BLaER1 treated with 17β-estradiol and CSF1 and Interleukin-3, amounts not matched to agents 10 nM and 100 nM (cell line): ENCODE results near the gene TOX3.
A peak's percentile ranks its signal among the peaks of the same experiment; 100 is the strongest.

ENCODE experiments used
- H3K27ac ChIP-seq, 11 experiments: shearing (Covaris generic); formaldehyde crosslinking; 2 replicates each; pipeline ENCODE4 v1.8.1; 2022
- H3K27me3 ChIP-seq, 11 experiments: shearing (Covaris generic); formaldehyde crosslinking; 2 replicates each; pipeline ENCODE4 v1.8.1; 2022
- H3K36me3 ChIP-seq, 11 experiments: shearing (Covaris generic); formaldehyde crosslinking; 2 replicates each; pipeline ENCODE4 v1.8.1; 2022
- H3K4me1 ChIP-seq, 10 experiments: shearing (Covaris generic); formaldehyde crosslinking; 2 replicates each; pipeline ENCODE4 v1.8.1; 2022
- H3K4me2 ChIP-seq, 11 experiments: shearing (Covaris generic); formaldehyde crosslinking; 2 replicates each; pipeline ENCODE4 v1.8.1; 2022
- H3K4me3 ChIP-seq, 10 experiments: shearing (Covaris generic); formaldehyde crosslinking; 2 replicates each; pipeline ENCODE4 v1.8.1; 2022
- H3K9ac ChIP-seq, 11 experiments: shearing (Covaris generic); formaldehyde crosslinking; 2 replicates each; pipeline ENCODE4 v1.8.1; 2022
- H3K9me3 ChIP-seq, 11 experiments: shearing (Covaris generic); formaldehyde crosslinking; replicated peaks in 1 of 11; 2 replicates each; pipeline ENCODE4 v1.8.1; 2022
- H4K20me1 ChIP-seq, 11 experiments: shearing (Covaris generic); formaldehyde crosslinking; 2 replicates each; pipeline ENCODE4 v1.8.1; 2022
- Cebpa-rat ChIP-seq, 11 experiments: shearing (Covaris generic); IDR thresholded peaks; 2 replicates each; pipeline ENCODE4 v1.8.1; 2022

Gene TOX3

GRCh38 chr16:52440248-52440647, 106.7 kb downstream of the TOX3 start:
- Histone ChIP-seq H3K27me3 (no peaks in the 10 kb centered on the region), H3K27ac (no peak overlapping the region), H3K36me3 (peaks cover 0 to 18% (median 5%) of the 10 kb centered on the region in 11 experiments; a peak in 7 of 22 replicates), H3K9me3 (peaks cover 0 to 10% (median 3%) of the 10 kb centered on the region in 11 experiments; a peak in 5 of 22 replicates), H3K9ac (no peak overlapping the region), H3K4me1 (peaks cover 0 to 18% (median 13%) of the 10 kb centered on the region in 10 experiments; a peak in 14 of 20 replicates), H3K4me2 (no peak overlapping the region), H3K4me3 (no peak overlapping the region), H4K20me1 (no peaks in the 10 kb centered on the region)
- no peak for TF ChIP-seq Cebpa-rat (IDR thresholded peaks at IDR 0.05)

GRCh38 chr16:52439750-52440149, 107.2 kb downstream of the TOX3 start:
- Histone ChIP-seq H3K4me2 (no peak overlapping the region), H3K27me3 (no peaks in the 10 kb centered on the region), H3K36me3 (peaks cover 0 to 18% (median 5%) of the 10 kb centered on the region in 11 experiments; a peak in 7 of 22 replicates), H3K9ac (no peak overlapping the region), H3K9me3 (peaks cover 0 to 10% (median 3%) of the 10 kb centered on the region in 11 experiments; a peak in 5 of 22 replicates), H3K4me1 (peaks cover 0 to 23% (median 15%) of the 10 kb centered on the region in 10 experiments; a peak in 14 of 20 replicates), H3K27ac (no peak overlapping the region), H3K4me3 (no peak overlapping the region), H4K20me1 (no peaks in the 10 kb centered on the region)
- TF ChIP-seq Cebpa-rat (IDR thresholded peaks at IDR 0.05), result no peak

- no peak for TF ChIP-seq Cebpa-rat (IDR thresholded peaks at IDR 0.05)
- no peak overlapping the region for H3K4me3 ChIP-seq
- H3K9me3 ChIP-seq, result peaks cover 0 to 10% (median 3%) of the 10 kb centered on the region in 11 experiments; a peak in 5 of 22 replicates
- no peak overlapping the region for H3K4me2 ChIP-seq
- H3K27ac ChIP-seq, result no peak overlapping the region
- peaks cover 0 to 18% (median 5%) of the 10 kb centered on the region in 11 experiments; a peak in 7 of 22 replicates for H3K36me3 ChIP-seq
- no peaks in the 10 kb centered on the region for H3K27me3 ChIP-seq
- no peak overlapping the region for H3K9ac ChIP-seq
- H3K4me1 ChIP-seq, result peaks cover 0 to 24% (median 15%) of the 10 kb centered on the region in 10 experiments; a peak in 14 of 20 replicates
- no peaks in the 10 kb centered on the region for H4K20me1 ChIP-seq
These were observed 107.7 kb downstream of the TOX3 start for GRCh38 chr16:52439171-52439701.

- Histone ChIP-seq H3K9ac (no peak overlapping the region), H3K27ac (no peak overlapping the region), H3K27me3 (no peaks in the 10 kb centered on the region), H3K4me2 (no peak overlapping the region; a peak in 1 of 22 replicates), H3K4me1 (peaks cover 0 to 24% (median 15%) of the 10 kb centered on the region in 10 experiments; a peak in 14 of 20 replicates), H3K9me3 (peaks cover 0 to 10% (median 3%) of the 10 kb centered on the region in 11 experiments; a peak in 5 of 22 replicates), H3K4me3 (no peak overlapping the region), H3K36me3 (peaks cover 0 to 18% (median 5%) of the 10 kb centered on the region in 11 experiments; a peak in 7 of 22 replicates), H4K20me1 (no peaks in the 10 kb centered on the region)
- no peak for TF ChIP-seq Cebpa-rat (IDR thresholded peaks at IDR 0.05)
These were observed 109.7 kb downstream of the TOX3 start for GRCh38 chr16:52437277-52437670.

GRCh38 chr16:52436339-52437276, 110.3 kb downstream of the TOX3 start:
- Histone ChIP-seq H3K27ac (peak overlapping the region in 1 of 11 experiments; percentile 7; a peak in 1 of 22 replicates), H3K9me3 (peaks cover 0 to 10% (median 3%) of the 10 kb centered on the region in 11 experiments; a peak in 5 of 22 replicates), H3K36me3 (peaks cover 0 to 18% (median 5%) of the 10 kb centered on the region in 11 experiments; a peak in 7 of 22 replicates), H4K20me1 (no peaks in the 10 kb centered on the region), H3K27me3 (no peaks in the 10 kb centered on the region), H3K4me1 (peaks cover 0 to 24% (median 15%) of the 10 kb centered on the region in 10 experiments; a peak in 14 of 20 replicates), H3K9ac (no peak overlapping the region), H3K4me2 (no peak overlapping the region; a peak in 2 of 22 replicates), H3K4me3 (no peak overlapping the region)
- TF ChIP-seq Cebpa-rat (IDR thresholded peaks at IDR 0.05), result no peak

- H3K27me3 ChIP-seq, result no peaks in the 10 kb centered on the region
- no peak overlapping the region for H3K4me3 ChIP-seq
- no peaks in the 10 kb centered on the region for H3K9me3 ChIP-seq
- TF ChIP-seq Cebpa-rat (IDR thresholded peaks at IDR 0.05), result no peak
- peaks cover 0 to 24% (median 15%) of the 10 kb centered on the region in 10 experiments; a peak in 14 of 20 replicates for H3K4me1 ChIP-seq
- H4K20me1 ChIP-seq, result no peaks in the 10 kb centered on the region
- peaks cover 0 to 7% (median 0%) of the 10 kb centered on the region in 11 experiments; a peak in 5 of 22 replicates for H3K36me3 ChIP-seq
- no peak overlapping the region for H3K27ac ChIP-seq
- no peak overlapping the region for H3K9ac ChIP-seq
- no peak overlapping the region for H3K4me2 ChIP-seq
These were observed 112.7 kb downstream of the TOX3 start for GRCh38 chr16:52434224-52434623.

GRCh38 chr16:52433643-52434042, 113.3 kb downstream of the TOX3 start:
- Histone ChIP-seq H3K9ac (no peak overlapping the region), H3K4me2 (no peak overlapping the region), H3K9me3 (no peaks in the 10 kb centered on the region), H3K4me1 (peaks cover 0 to 24% (median 15%) of the 10 kb centered on the region in 10 experiments; a peak in 14 of 20 replicates), H3K27ac (no peak overlapping the region), H4K20me1 (no peaks in the 10 kb centered on the region), H3K36me3 (0 out of 22 replicates have a peak, but pooled peaks cover 0 to 2% (median 0%) of the 10 kb centered on the region in 11 experiments), H3K4me3 (no peak overlapping the region), H3K27me3 (no peaks in the 10 kb centered on the region)
- no peak for TF ChIP-seq Cebpa-rat (IDR thresholded peaks at IDR 0.05)

GRCh38 chr16:52424591-52424990, 122.4 kb downstream of the TOX3 start:
- H4K20me1 ChIP-seq, result no peaks in the 10 kb centered on the region

GRCh38 chr16:52422307-52422706, 124.6 kb downstream of the TOX3 start:
- no peaks in the 10 kb centered on the region for H3K4me1 ChIP-seq
- H3K9ac ChIP-seq, result no peak overlapping the region
- no peak for TF ChIP-seq Cebpa-rat (IDR thresholded peaks at IDR 0.05)

More at GRCh38 chr16:52424591-52424990, 122.4 kb downstream of the TOX3 start:
- Histone ChIP-seq H3K36me3 (no peaks in the 10 kb centered on the region), H3K4me3 (no peak overlapping the region), H3K27me3 (no peaks in the 10 kb centered on the region), H3K4me1 (no peaks in the 10 kb centered on the region), H3K27ac (no peak overlapping the region), H3K9me3 (no peaks in the 10 kb centered on the region), H3K9ac (no peak overlapping the region), H3K4me2 (no peak overlapping the region)
- no peak for TF ChIP-seq Cebpa-rat (IDR thresholded peaks at IDR 0.05)

More at GRCh38 chr16:52422307-52422706, 124.6 kb downstream of the TOX3 start:
- Histone ChIP-seq H3K36me3 (no peaks in the 10 kb centered on the region), H3K4me2 (no peak overlapping the region), H3K4me3 (no peak overlapping the region), H3K9me3 (no peaks in the 10 kb centered on the region), H3K27ac (no peak overlapping the region), H4K20me1 (no peaks in the 10 kb centered on the region), H3K27me3 (no peaks in the 10 kb centered on the region)
